ENCODE results near the gene MTURN.

DNA sequence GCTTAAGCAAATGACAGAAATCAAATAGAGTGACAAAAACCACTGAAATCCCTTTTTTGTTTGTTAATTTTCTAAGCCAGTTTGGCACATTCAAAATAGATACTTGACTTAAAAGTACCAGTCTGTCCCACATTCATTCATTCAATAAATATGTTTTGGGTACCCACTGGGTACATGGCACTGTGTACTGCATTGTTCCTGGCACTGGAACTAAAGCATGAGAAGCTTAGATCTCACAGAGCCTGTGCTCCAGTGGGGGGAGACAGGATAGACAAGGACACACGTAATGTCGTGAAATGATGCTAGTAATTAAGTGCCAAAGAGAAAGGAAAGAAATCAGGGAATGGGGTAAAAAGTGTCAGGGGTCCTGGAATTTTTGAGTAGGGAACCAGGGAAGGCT, 13.0 kb downstream of the MTURN start:
- TF ChIP-seq CTCF (IDR thresholded peaks at IDR 0.05) (no peak), POLR2A (IDR thresholded peaks at IDR 0.05) (no peak)
